SIG-M5 treated with dmso at 0.1 percent for 504 hours (cell line): ENCODE results near the gene SH3BGRL.

Source experiments
- DNase-seq: peaks from one replicate; lab custom pipeline; 2025; ENCODE audit not compliant: unreplicated experiment; lab: John Stamatoyannopoulos, UW

SH3BGRL gene

GRCh38 chrX:81201671-81202455 lies at the start of gene SH3BGRL, which contains the start of gene HMGN5:
Gene SH3BGRL, plus strand, starts transcription at chrX:81202102. Its CDS starts 99 bp downstream, at chrX:81202201.
Gene HMGN5, minus strand, starts transcription at chrX:81201913. Its CDS starts 80,364 bp downstream, at chrX:81121549.
- DNase-seq, result peak; percentile 94

GRCh38 chrX:81168391-81168790 lies 33.5 kb upstream of the SH3BGRL start:
- no peak for DNase-seq

- DNase-seq, result peak; percentile 48
Observed at GRCh38 chrX:81174286-81174685, 27.6 kb upstream of the SH3BGRL start.

GRCh38 chrX:81195259-81195658 lies 6.6 kb upstream of the SH3BGRL start:
- no peak for DNase-seq

- DNase-seq, result peak; percentile 61
Observed at GRCh38 chrX:81195712-81196111, 6.2 kb upstream of the SH3BGRL start.

DNA sequence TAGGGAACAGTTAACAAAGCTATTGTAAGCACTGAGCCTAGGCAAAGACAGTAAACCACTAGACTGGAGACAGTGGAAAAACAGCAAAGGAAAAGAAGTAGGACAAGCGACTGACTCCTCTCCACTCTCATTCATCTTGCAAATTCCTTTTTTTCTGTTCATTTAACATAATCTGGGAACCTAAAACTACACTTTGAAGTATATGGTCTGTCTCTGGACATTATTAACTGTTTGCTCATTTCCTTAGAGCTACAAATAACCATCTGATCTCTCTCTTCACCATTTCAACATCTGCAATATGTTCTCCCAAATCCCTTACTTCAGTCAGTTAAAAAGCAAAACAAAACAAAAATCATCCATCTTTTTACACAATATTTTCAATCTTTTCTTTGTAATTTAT lies 831 bp upstream of the SH3BGRL start:
- DNase-seq, result no peak

DNA sequence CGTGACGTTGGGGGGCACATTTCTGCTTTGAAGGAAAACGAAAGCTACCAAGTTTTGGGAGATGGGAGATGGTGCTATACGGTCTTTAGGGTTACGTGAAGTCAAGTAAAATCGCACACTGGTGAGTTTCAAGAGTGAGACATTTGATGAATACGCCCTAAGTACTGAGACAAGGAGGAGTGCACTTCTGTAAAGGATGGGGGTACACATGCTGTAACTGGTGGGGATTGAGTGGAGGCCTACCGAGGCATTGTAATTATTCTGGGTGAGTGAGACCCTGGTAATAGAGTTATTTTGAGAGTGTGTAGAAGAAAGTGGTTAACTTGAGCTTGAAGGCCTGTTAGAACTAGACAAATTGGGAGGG lies 536 bp downstream of the SH3BGRL start:
- peak; percentile 44 for DNase-seq

- DNase-seq, result no peak
Observed at GRCh38 chrX:81202943-81203342, 1.0 kb downstream of the SH3BGRL start.

- no peak for DNase-seq
Observed at GRCh38 chrX:81205551-81205950, 3.6 kb downstream of the SH3BGRL start.

DNA sequence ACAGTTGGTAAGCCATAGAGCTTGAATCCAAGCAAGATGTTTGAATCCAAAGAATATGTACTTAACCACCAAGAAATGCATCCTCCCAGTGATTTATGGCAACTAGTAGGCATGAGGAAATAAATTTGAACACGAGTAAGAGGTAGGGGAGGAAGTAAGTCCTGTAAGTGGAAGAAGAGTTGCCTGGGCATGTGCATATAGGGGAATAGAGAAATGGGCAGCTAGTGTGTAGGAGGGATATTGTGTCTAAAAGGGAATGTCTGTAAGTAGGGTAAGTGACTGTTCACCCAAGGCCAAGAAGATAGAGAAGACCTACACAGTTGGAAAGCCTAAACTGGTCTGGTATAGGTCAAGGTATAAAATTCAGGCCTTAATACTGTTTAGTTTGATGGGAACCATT lies 4.6 kb downstream of the SH3BGRL start:
- peak; percentile 13 for DNase-seq

DNA sequence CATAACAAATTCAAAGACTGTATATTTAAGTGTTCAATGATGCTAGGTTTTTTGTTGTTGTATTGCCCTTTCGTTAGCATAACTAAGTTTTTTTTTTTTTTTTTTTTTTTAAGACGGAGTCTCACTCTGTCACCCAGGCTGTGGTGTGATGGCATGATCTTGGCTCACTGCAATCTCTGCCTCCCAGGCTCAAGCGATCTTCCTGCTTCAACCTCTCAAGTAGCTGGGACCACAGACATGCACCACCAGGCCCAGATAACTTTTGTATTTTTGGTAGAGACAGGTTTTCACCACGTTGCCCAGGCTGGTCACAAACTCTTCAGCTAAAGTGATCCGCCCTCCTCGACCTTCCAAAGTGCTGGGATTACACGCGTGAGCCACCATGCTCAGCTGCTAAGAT lies 7.0 kb downstream of the SH3BGRL start:
- DNase-seq, result no peak

DNA sequence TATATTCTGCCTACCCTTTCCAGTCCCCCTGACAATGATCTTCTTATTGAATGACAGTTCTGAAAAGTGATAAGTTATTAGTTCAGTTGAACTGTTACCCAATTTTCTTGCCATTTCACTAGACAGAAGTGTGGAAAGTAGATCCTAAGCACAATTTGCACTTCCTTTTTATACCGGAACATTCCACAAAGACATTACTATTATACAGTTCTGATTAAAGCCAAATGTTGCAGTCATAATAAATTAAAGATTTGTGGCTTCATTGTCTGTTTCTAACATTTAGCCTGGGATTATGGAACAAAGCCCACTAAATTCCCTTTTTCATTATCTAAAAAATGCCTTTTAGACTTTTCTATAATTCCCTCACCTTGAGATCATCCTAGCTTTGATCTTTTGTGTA lies 13.8 kb downstream of the SH3BGRL start:
- DNase-seq, result no peak

- DNase-seq, result no peak
Observed at GRCh38 chrX:81229229-81229628, 27.3 kb downstream of the SH3BGRL start.

DNA sequence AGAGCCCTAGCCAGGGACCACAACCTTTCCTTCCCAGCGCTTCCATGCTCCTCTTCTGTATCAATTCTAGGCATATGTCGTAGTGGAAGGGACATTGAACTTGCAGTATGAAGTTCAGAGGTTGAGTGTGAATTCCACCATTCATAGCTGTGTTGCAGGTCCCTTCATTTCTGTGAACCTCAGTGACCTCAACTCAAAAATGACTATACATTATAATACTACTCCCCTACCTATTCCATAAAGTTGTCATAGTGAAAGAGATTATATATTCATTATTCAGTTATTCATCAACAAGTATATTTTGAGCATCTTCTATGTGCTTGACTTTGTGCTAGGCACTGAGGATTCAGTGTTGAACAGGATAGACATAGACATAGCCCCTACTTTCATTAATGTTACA lies 28.0 kb downstream of the SH3BGRL start:
- no peak for DNase-seq

GRCh38 chrX:81231476-81231875 lies 29.6 kb downstream of the SH3BGRL start:
- no peak for DNase-seq

DNA sequence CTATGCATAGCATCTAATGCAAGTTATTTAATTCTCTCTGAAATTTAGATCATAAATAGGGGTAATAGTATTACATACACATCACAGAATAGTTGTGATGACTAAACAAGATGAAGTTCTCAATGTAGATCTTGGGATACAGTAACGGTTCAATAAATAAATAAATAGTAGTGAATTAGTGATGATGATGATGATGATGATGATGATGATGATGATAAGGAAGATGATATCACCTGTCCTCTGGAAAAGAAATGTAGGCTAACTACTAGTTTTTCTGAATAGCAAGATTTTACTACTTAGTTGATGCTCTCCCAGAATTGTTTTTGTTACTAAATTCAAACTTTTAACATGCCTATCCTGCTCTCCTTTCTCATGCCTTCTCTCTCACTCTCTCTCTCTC lies 30.3 kb downstream of the SH3BGRL start:
- DNase-seq, result no peak

DNA sequence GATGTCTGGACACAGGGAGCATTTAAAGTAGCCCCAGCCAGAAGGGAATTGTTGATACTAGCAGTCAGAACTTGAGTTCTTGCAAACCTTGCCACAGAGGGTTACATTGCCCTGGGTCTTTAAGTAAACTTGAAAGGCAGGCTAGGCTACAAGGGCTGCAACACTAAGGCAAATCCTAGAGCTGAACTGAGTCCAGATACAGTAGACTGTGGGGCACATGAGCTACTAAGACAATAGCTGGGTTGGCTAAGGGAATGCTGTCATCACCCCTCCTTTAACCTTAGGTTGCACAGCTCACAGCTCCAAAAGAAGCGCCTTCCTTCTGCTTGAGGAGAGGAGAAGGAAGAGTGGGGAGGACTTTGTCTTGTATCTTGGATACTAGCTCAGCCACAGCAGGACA lies 35.6 kb downstream of the SH3BGRL start:
- DNase-seq, result no peak

GRCh38 chrX:81238166-81238565 lies 36.3 kb downstream of the SH3BGRL start:
- no peak for DNase-seq

GRCh38 chrX:81240701-81241331 lies 38.9 kb downstream of the SH3BGRL start:
- no peak for DNase-seq

- no peak for DNase-seq
Observed at GRCh38 chrX:81241753-81242152, 39.9 kb downstream of the SH3BGRL start.

DNA sequence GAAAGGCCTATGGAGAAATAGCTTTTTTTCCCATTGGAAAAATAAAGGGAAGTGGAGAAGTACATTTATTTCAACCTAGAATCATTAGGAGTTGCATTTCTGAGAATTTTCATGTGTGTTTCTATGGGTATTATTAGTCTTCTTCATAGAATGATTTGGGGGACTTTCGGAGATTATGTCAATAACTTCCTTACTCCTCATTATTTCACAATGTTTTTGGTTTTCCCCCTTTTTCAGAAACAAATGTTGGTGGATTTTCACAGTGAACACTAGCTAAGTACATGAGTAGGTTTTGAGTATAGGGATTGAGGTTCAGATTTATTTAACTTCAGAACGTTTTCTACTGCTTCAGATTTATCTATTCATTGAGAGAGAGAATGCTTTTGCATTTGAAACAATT lies 54.0 kb downstream of the SH3BGRL start:
- no peak for DNase-seq

DNA sequence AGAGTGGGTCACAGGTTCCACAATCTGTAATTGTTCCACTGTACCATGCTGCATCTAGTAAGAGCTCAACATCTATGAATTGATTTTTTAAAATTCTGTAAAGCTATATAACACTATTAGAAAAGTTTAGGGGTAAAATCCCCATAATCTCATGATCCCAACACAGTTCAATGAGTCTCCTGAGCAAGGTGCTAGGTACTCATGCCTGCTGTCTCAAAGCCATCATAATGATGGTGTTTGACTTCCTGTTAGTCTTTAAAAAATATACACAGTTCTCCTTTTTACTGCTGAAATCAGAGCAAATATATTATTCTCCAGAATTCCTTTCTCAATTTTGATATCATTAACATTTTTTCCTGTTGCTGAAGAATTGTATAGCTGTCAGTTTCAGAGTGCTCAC lies 55.9 kb downstream of the SH3BGRL start:
- DNase-seq, result no peak
